ENCODE results near the gene CERS1.

Gene CERS1

DNA sequence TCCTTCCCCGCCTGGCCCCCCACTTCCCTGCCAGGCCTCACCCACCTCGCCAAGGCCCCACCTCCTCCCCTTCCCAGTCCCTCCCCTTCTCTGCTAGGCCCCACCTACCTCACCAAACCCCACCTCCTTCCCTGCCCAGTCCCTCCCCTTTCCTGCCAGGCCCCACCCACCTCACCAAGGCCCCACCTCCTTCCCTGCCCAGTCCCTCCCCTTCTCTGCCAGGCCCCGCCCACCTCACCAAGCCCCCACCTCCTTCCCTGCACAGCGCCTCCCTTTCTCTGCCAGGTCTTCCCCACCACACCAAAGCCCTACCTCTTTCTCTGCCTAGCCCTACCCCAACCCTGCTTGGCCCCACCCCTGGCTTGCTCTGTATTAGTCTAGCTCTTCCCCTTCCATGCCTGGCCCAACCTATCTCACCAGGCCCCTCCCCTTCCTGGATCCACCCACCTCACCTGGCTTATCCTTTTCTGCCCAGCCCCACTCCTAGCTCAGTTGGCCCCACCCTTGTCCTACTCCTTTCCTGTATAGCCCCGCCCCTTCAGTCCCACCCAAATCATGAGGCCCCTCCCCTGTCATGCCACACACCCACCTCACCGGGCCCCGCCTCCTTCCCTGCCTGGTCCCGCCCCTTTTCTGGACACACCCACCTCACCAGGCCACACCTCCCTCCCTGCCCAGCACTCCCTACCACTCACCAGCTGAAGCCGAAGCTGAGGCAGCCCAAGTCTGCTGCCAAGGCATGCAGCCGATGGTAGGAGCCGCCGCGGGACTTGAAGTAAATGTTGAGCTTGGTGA is 16.2 kb downstream of the CERS1 start:
- no peak for DNase-seq (ENCODE audit: low spot score)
- no peak for TF ChIP-seq CTCF (IDR thresholded peaks at IDR 0.05; ENCODE audit: borderline replicate concordance, control extremely low read depth, extremely low read depth, insufficient read depth, missing control alignments)
- in situ Hi-C loops (cut with MboI; ENCODE audit: low sequenced_read_pairs, unreplicated experiment): no loop called here

DNA sequence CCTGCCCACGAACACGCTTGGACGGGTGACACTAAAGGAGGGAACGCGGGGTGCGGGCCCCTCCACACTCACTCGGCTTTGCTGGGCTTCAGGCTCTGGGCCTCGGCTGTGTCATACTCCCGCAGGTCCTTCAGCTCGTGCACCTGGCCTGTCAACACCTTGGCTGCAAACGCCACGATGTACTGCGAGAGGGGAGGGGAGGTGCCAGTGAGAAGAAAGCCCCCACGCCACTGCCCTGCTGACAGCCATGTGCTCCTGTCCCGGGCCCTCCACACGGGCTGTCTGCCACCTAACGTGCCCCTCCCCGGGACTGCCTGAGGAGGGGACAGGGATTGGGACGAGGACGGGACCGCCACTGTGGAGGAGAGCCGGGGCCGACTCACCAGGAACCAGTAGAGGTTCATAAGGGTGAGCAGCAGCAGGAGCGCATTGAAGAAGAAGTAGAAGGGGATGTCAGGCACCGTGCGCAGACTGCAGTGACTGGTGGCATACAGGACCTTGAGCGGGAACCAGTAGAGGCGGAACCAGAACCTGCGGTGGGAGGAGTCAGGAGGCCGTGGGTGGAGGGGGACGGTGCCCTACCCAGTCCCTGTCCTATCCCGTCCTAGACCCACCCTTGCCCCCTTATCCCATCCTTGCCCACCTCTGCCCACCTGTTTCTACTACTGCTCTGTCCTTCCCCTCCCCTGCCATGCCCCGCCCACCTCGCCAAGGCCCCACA is 16.9 kb downstream of the CERS1 start:
- TF ChIP-seq CTCF (IDR thresholded peaks at IDR 0.05; ENCODE audit: borderline replicate concordance, control extremely low read depth, extremely low read depth, insufficient read depth, missing control alignments): no peak
- in situ Hi-C loops (cut with MboI; ENCODE audit: low sequenced_read_pairs, unreplicated experiment): no loop called here
- DNase-seq (ENCODE audit: low spot score): no peak

- no peak for TF ChIP-seq CTCF (IDR thresholded peaks at IDR 0.05; ENCODE audit: borderline replicate concordance, control extremely low read depth, extremely low read depth, insufficient read depth, missing control alignments)
- no peak for DNase-seq (ENCODE audit: low spot score)
- in situ Hi-C loops (cut with MboI; ENCODE audit: low sequenced_read_pairs, unreplicated experiment): no loop called here
These were observed 17.7 kb downstream of the CERS1 start for GRCh38 chr19:18878058-18878797.

GRCh38 chr19:18876865-18877264 is 19.1 kb downstream of the CERS1 start:
- DNase-seq (ENCODE audit: low spot score): no peak
- TF ChIP-seq CTCF (IDR thresholded peaks at IDR 0.05; ENCODE audit: borderline replicate concordance, control extremely low read depth, extremely low read depth, insufficient read depth, missing control alignments): no peak
- in situ Hi-C loops (cut with MboI; ENCODE audit: low sequenced_read_pairs, unreplicated experiment): no loop called here

DNA sequence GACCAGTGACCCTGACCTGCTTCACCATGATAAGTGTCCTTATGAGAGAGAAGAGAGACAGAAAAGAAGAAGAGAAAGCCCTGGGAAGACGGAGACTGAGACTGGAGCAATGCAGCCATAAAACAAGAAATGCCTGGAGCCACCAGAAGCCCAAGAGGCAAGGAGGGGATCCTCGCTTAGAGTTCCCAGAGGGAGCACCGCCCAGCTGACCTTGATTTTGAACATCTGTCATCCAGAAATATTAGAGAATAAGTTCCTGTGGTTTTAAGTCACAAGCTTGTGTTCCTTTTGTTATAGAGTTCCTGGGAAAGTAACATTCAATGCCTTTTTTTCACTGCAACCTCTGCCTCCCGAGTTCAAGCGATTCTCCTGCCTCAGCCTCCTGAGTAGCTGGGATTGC is 20.2 kb downstream of the CERS1 start:
- in situ Hi-C loops (cut with MboI; ENCODE audit: low sequenced_read_pairs, unreplicated experiment): no loop called here
- no peak for TF ChIP-seq CTCF (IDR thresholded peaks at IDR 0.05; ENCODE audit: borderline replicate concordance, control extremely low read depth, extremely low read depth, insufficient read depth, missing control alignments)
- DNase-seq (ENCODE audit: low spot score): no peak

- DNase-seq (ENCODE audit: low spot score): no peak
- in situ Hi-C loops (cut with MboI; ENCODE audit: low sequenced_read_pairs, unreplicated experiment): no loop called here
- no peak for TF ChIP-seq CTCF (IDR thresholded peaks at IDR 0.05; ENCODE audit: borderline replicate concordance, control extremely low read depth, extremely low read depth, insufficient read depth, missing control alignments)
These were observed 24.4 kb downstream of the CERS1 start for GRCh38 chr19:18871543-18871942.
